ENCODE measurements around the gene ARAP3.

ARAP3 gene

GRCh38 chr5:141633871-141634561, 48.0 kb downstream of the ARAP3 start:
- Histone ChIP-seq H3K27me3 (ENCODE audit: insufficient read depth, low read length) (no peaks in the 10 kb centered on the region), H2BK120ac (ENCODE audit: insufficient read depth, low read length, poor library complexity) (no peak overlapping the region), H3K4me3 (ENCODE audit: low read depth, low read length) (no peak overlapping the region), H3K9me3 (ENCODE audit: insufficient read depth, low read depth, low read length) (no peaks in the 10 kb centered on the region), H4K91ac (ENCODE audit: low read depth, low read length) (no peak overlapping the region), H2BK5ac (ENCODE audit: low read depth, low read length, poor library complexity) (no peak overlapping the region), H3K27ac (ENCODE audit: low read depth, low read length) (no peak overlapping the region), H4K12ac (ENCODE audit: low read depth, low read length) (no peak overlapping the region), H2AK5ac (ENCODE audit: low read length) (no peak overlapping the region), H3K4me2 (ENCODE audit: low read length) (no peak overlapping the region), H2AFZ (ENCODE audit: insufficient read depth, low read length, poor library complexity) (no peak overlapping the region), H3K14ac (ENCODE audit: low read length) (no peak overlapping the region), H3K36me3 (ENCODE audit: control insufficient read depth in 1 of 2, insufficient read depth in 2 of 2, low read length in 2 of 2) (peaks cover 13 to 16% of the 10 kb centered on the region in 2 experiments), H4K8ac (ENCODE audit: low read depth, low read length) (no peak overlapping the region), H3K23ac (ENCODE audit: low read length) (no peak overlapping the region), H3K79me1 (ENCODE audit: low read length) (peaks cover 7% of the 10 kb centered on the region), H3K4me1 (ENCODE audit: control insufficient read depth in 1 of 2, insufficient read depth in 2 of 2, low read length in 2 of 2) (peaks cover 6 to 15% of the 10 kb centered on the region in 2 experiments), H3K4ac (ENCODE audit: low read depth, low read length) (no peak overlapping the region), H2BK12ac (ENCODE audit: low read length) (no peak overlapping the region), H3K79me2 (ENCODE audit: control insufficient read depth, insufficient read depth, low read length, poor library complexity) (peaks cover 6% of the 10 kb centered on the region), H3K18ac (ENCODE audit: low read length) (no peak overlapping the region), H3K9ac (ENCODE audit: low read length) (no peak overlapping the region)
- no CpG with 5 or more reads among the region's 5 CpGs for WGBS (ENCODE audit: extremely low coverage, insufficient coverage, insufficient read length)
- no peak for DNase-seq

GRCh38 chr5:141632650-141633049, 49.4 kb downstream of the ARAP3 start:
- no peaks in the 10 kb centered on the region for H3K27me3 ChIP-seq (ENCODE audit: insufficient read depth, low read length)
- no peak overlapping the region for H3K18ac ChIP-seq (ENCODE audit: low read length)
- H4K12ac ChIP-seq (ENCODE audit: low read depth, low read length), result no peak overlapping the region
- H3K27ac ChIP-seq (ENCODE audit: low read depth, low read length), result no peak overlapping the region
- no peak overlapping the region for H3K4me3 ChIP-seq (ENCODE audit: low read depth, low read length)
- no peak overlapping the region for H3K4ac ChIP-seq (ENCODE audit: low read depth, low read length)
- no peak overlapping the region for H3K23ac ChIP-seq (ENCODE audit: low read length)
- WGBS (ENCODE audit: extremely low coverage, insufficient coverage, insufficient read length), result no CpG with 5 or more reads among the region's 2 CpGs
- H3K9ac ChIP-seq (ENCODE audit: low read length), result no peak overlapping the region
- H2AFZ ChIP-seq (ENCODE audit: insufficient read depth, low read length, poor library complexity), result no peak overlapping the region
- peaks cover 6% of the 10 kb centered on the region for H3K79me2 ChIP-seq (ENCODE audit: control insufficient read depth, insufficient read depth, low read length, poor library complexity)
- peaks cover 2 to 8% of the 10 kb centered on the region in 2 experiments for H3K4me1 ChIP-seq (ENCODE audit: control insufficient read depth in 1 of 2, insufficient read depth in 2 of 2, low read length in 2 of 2)
- no peak overlapping the region for H2AK5ac ChIP-seq (ENCODE audit: low read length)
- H2BK12ac ChIP-seq (ENCODE audit: low read length), result no peak overlapping the region
- peaks cover 7% of the 10 kb centered on the region for H3K79me1 ChIP-seq (ENCODE audit: low read length)
- H2BK120ac ChIP-seq (ENCODE audit: insufficient read depth, low read length, poor library complexity), result no peak overlapping the region
- no peak overlapping the region for H3K4me2 ChIP-seq (ENCODE audit: low read length)
- no peak overlapping the region for H4K8ac ChIP-seq (ENCODE audit: low read depth, low read length)
- no peak overlapping the region for H4K91ac ChIP-seq (ENCODE audit: low read depth, low read length)
- H2BK5ac ChIP-seq (ENCODE audit: low read depth, low read length, poor library complexity), result no peak overlapping the region
- no peak overlapping the region for H3K14ac ChIP-seq (ENCODE audit: low read length)
- no peak for DNase-seq
- H3K36me3 ChIP-seq (ENCODE audit: control insufficient read depth in 1 of 2, insufficient read depth in 2 of 2, low read length in 2 of 2), result peaks cover 21 to 29% of the 10 kb centered on the region in 2 experiments
- no peaks in the 10 kb centered on the region for H3K9me3 ChIP-seq (ENCODE audit: insufficient read depth, low read depth, low read length)

- no peaks in the 10 kb centered on the region for H3K79me1 ChIP-seq (ENCODE audit: low read length)
- H2BK5ac ChIP-seq (ENCODE audit: low read depth, low read length, poor library complexity), result no peak overlapping the region
- no peak overlapping the region for H3K18ac ChIP-seq (ENCODE audit: low read length)
- no peaks in the 10 kb centered on the region for H3K79me2 ChIP-seq (ENCODE audit: control insufficient read depth, insufficient read depth, low read length, poor library complexity)
- H4K8ac ChIP-seq (ENCODE audit: low read depth, low read length), result no peak overlapping the region
- H3K36me3 ChIP-seq (ENCODE audit: control insufficient read depth in 1 of 2, insufficient read depth in 2 of 2, low read length in 2 of 2), result peaks cover 31 to 39% of the 10 kb centered on the region in 2 experiments
- H4K12ac ChIP-seq (ENCODE audit: low read depth, low read length), result no peak overlapping the region
- H3K23ac ChIP-seq (ENCODE audit: low read length), result no peak overlapping the region
- H4K91ac ChIP-seq (ENCODE audit: low read depth, low read length), result no peak overlapping the region
- no peaks in the 10 kb centered on the region for H3K9me3 ChIP-seq (ENCODE audit: insufficient read depth, low read depth, low read length)
- no peaks in the 10 kb centered on the region for H3K27me3 ChIP-seq (ENCODE audit: insufficient read depth, low read length)
- no peak overlapping the region for H3K9ac ChIP-seq (ENCODE audit: low read length)
- H3K4ac ChIP-seq (ENCODE audit: low read depth, low read length), result no peak overlapping the region
- H2BK120ac ChIP-seq (ENCODE audit: insufficient read depth, low read length, poor library complexity), result no peak overlapping the region
- no peak overlapping the region for H3K4me3 ChIP-seq (ENCODE audit: low read depth, low read length)
- no peak overlapping the region for H2AK5ac ChIP-seq (ENCODE audit: low read length)
- no CpG with 5 or more reads among the region's 5 CpGs for WGBS (ENCODE audit: extremely low coverage, insufficient coverage, insufficient read length)
- no peak overlapping the region for H2BK12ac ChIP-seq (ENCODE audit: low read length)
- no peak overlapping the region for H3K14ac ChIP-seq (ENCODE audit: low read length)
- no peak overlapping the region for H3K4me2 ChIP-seq (ENCODE audit: low read length)
- no peak overlapping the region for H3K27ac ChIP-seq (ENCODE audit: low read depth, low read length)
- H3K4me1 ChIP-seq (ENCODE audit: control insufficient read depth in 1 of 2, insufficient read depth in 2 of 2, low read length in 2 of 2), result no peaks in the 10 kb centered on the region
- DNase-seq, result no peak
- no peak overlapping the region for H2AFZ ChIP-seq (ENCODE audit: insufficient read depth, low read length, poor library complexity)
Measured at GRCh38 chr5:141630570-141631140, 51.4 kb downstream of the ARAP3 start.

GRCh38 chr5:141628175-141628788, 53.7 kb downstream of the ARAP3 start:
- H3K27me3 ChIP-seq (ENCODE audit: insufficient read depth, low read length), result no peaks in the 10 kb centered on the region
- H3K9ac ChIP-seq (ENCODE audit: low read length), result no peak overlapping the region
- no peak overlapping the region for H3K14ac ChIP-seq (ENCODE audit: low read length)
- H3K4me2 ChIP-seq (ENCODE audit: low read length), result no peak overlapping the region
- no peak for DNase-seq
- no peak overlapping the region for H3K4me3 ChIP-seq (ENCODE audit: low read depth, low read length)
- H2BK5ac ChIP-seq (ENCODE audit: low read depth, low read length, poor library complexity), result no peak overlapping the region
- no peaks in the 10 kb centered on the region for H3K9me3 ChIP-seq (ENCODE audit: insufficient read depth, low read depth, low read length)
- no peak overlapping the region for H2BK120ac ChIP-seq (ENCODE audit: insufficient read depth, low read length, poor library complexity)
- H3K18ac ChIP-seq (ENCODE audit: low read length), result no peak overlapping the region
- no peaks in the 10 kb centered on the region for H3K79me2 ChIP-seq (ENCODE audit: control insufficient read depth, insufficient read depth, low read length, poor library complexity)
- H2AFZ ChIP-seq (ENCODE audit: insufficient read depth, low read length, poor library complexity), result no peak overlapping the region
- peaks cover 36 to 48% of the 10 kb centered on the region in 2 experiments for H3K36me3 ChIP-seq (ENCODE audit: control insufficient read depth in 1 of 2, insufficient read depth in 2 of 2, low read length in 2 of 2)
- no peaks in the 10 kb centered on the region for H3K79me1 ChIP-seq (ENCODE audit: low read length)
- no peak overlapping the region for H4K8ac ChIP-seq (ENCODE audit: low read depth, low read length)
- no peaks in the 10 kb centered on the region for H3K4me1 ChIP-seq (ENCODE audit: control insufficient read depth in 1 of 2, insufficient read depth in 2 of 2, low read length in 2 of 2)
- H3K23ac ChIP-seq (ENCODE audit: low read length), result no peak overlapping the region
- no CpG with 5 or more reads among the region's 6 CpGs for WGBS (ENCODE audit: extremely low coverage, insufficient coverage, insufficient read length)
- H4K91ac ChIP-seq (ENCODE audit: low read depth, low read length), result no peak overlapping the region
- H2AK5ac ChIP-seq (ENCODE audit: low read length), result no peak overlapping the region
- no peak overlapping the region for H2BK12ac ChIP-seq (ENCODE audit: low read length)
- no peak overlapping the region for H4K12ac ChIP-seq (ENCODE audit: low read depth, low read length)
- no peak overlapping the region for H3K27ac ChIP-seq (ENCODE audit: low read depth, low read length)
- no peak overlapping the region for H3K4ac ChIP-seq (ENCODE audit: low read depth, low read length)

All from trophoblast cell (in vitro differentiated cells and primary cell).